Bronchial epithelial cell (primary cell): ENCODE data around the gene ITGA3. TPM values are rescaled to one million over a fixed set of nuclear protein-coding genes. Genes with fewer than 3 reads are reported as not detected.
A peak's percentile ranks its signal among the peaks of the same experiment; 100 is the strongest.

Experiments used
- DNase-seq: peaks from one replicate; pipeline ENCODE4 v3.0.0-alpha.2; 2010; ENCODE audit warnings: low read depth
- FAIRE-seq: peaks from 2 replicates; lab custom pipeline; 2011; peaks lifted over from hg19 to GRCh38; lab: Jason Lieb, UNC
- H3K27me3 ChIP-seq: 2 replicates; pipeline ENCODE4 v1.5.1; 2011; ENCODE audit warnings: low read length; ENCODE audit not compliant: control insufficient read depth, insufficient read depth
- H3K36me3 ChIP-seq: 2 replicates; pipeline ENCODE4 v1.5.1; 2011; ENCODE audit warnings: low read length; ENCODE audit not compliant: control insufficient read depth, insufficient read depth
- H3K4me3 ChIP-seq: 2 replicates; pipeline ENCODE4 v1.5.1; 2011; ENCODE audit warnings: mild to moderate bottlenecking, low read depth, low read length, control low read depth
- CTCF ChIP-seq: IDR thresholded peaks from 2 replicates; pipeline ENCODE4 v1.5.1; 2011; ENCODE audit warnings: mild to moderate bottlenecking, moderate library complexity, low read length, control low read depth, inconsistent platforms; ENCODE audit not compliant: insufficient read depth, severe bottlenecking
- total RNA-seq: library from RNA; depleted of rRNA; stranded (reverse); fragments of >200 nt; gene quantifications from 2 replicates; pipeline ENCODE4 v1.2.1, GENCODE V29; 2014

Gene ITGA3
- total RNA-seq, 1 donor from 2014 or later = 633 TPM

GRCh38 chr17:50105811-50106210, 49.9 kb downstream of the ITGA3 start:
- FAIRE-seq = no peak
- DNase-seq = no peak

GRCh38 chr17:50106393-50107131, 50.7 kb downstream of the ITGA3 start:
- FAIRE-seq = no peak

More at GRCh38 chr17:50105811-50106210, 49.9 kb downstream of the ITGA3 start:
- Histone ChIP-seq H3K36me3 (peaks cover 1% of the 10 kb centered on the region), H3K27me3 (no peaks in the 10 kb centered on the region), H3K4me3 (no peak overlapping the region)
- TF ChIP-seq CTCF = no peak

GRCh38 chr17:50107790-50108414, 52.0 kb downstream of the ITGA3 start:
- DNase-seq (peak; percentile 95), FAIRE-seq (peak; percentile 94)
- Histone ChIP-seq H3K4me3 (no peak overlapping the region), H3K36me3 (peaks cover 1% of the 10 kb centered on the region), H3K27me3 (no peaks in the 10 kb centered on the region)
- TF ChIP-seq CTCF = no peak

More at GRCh38 chr17:50106393-50107131, 50.7 kb downstream of the ITGA3 start:
- H3K36me3 ChIP-seq = peaks cover 1% of the 10 kb centered on the region
- no peak for DNase-seq
- H3K4me3 ChIP-seq = no peak overlapping the region
- TF ChIP-seq CTCF = no peak
- no peaks in the 10 kb centered on the region for H3K27me3 ChIP-seq

- TF ChIP-seq CTCF = no peak
- DNase-seq (no peak), FAIRE-seq (no peak)
- Histone ChIP-seq H3K36me3 (peaks cover 1% of the 10 kb centered on the region), H3K4me3 (no peak overlapping the region), H3K27me3 (no peaks in the 10 kb centered on the region)
Observed at GRCh38 chr17:50108556-50108955, 52.6 kb downstream of the ITGA3 start.

- FAIRE-seq (no peak), DNase-seq (no peak)
- H3K27me3 ChIP-seq = no peaks in the 10 kb centered on the region
- TF ChIP-seq CTCF = no peak
- no peak overlapping the region for H3K4me3 ChIP-seq
- peaks cover 1% of the 10 kb centered on the region for H3K36me3 ChIP-seq
Observed at GRCh38 chr17:50109207-50109606, 53.3 kb downstream of the ITGA3 start.
